ENCODE measurements around the gene TMBIM1. TPM values are rescaled to one million over a fixed set of nuclear protein-coding genes. Genes with fewer than 3 reads are reported as not detected.

The TMBIM1 gene
- total and polyA plus RNA-seq, 2 experiments from 2014 or later: 18.8 to 25.9 TPM

DNA sequence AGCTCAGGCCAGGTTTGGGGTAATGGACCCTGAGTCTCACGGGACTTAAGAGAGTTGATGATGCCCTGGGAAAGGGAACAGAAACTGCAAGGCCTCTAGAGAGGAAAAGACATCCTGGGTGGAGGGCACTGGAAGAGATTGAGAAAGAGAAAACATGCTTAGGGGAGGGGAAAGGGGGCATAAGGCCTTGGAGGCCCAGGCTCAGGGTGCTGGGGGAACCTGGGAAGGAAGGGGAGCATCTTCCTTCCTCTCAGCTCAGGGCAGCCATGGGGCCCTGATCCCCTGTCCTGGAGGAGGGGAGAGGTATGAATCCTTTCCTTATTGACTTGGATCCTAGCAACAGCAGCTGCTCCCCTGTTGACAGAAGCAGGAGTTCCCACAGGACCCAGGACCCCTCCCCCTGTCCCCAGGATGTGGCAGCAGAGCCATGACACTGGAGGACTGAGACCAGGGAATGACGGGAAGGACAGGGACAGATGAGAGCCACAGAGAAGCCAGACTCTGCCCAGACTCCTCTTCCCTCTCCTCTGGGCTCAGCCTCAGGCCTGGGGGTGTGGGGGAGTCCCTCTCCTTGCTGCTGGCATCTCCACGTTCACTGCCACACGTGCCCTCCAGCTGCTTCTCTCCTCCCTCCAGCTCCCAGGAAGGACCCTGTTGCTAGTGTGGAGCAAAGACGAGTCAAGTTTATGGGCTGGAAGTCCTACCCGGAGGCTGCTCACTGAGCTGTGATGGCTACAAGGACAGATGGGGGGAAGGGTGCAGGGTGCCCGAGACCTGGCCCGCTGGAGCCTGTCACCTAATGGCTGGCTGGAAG is 30.7 kb downstream of the TMBIM1 start:
- Histone ChIP-seq H3K4me3 (no peak overlapping the region), H3K36me3 (peaks cover 19% of the 10 kb centered on the region)
- DNase-seq (ENCODE audit: low read depth in 1 of 2, low spot score in 1 of 2): no peak

DNA sequence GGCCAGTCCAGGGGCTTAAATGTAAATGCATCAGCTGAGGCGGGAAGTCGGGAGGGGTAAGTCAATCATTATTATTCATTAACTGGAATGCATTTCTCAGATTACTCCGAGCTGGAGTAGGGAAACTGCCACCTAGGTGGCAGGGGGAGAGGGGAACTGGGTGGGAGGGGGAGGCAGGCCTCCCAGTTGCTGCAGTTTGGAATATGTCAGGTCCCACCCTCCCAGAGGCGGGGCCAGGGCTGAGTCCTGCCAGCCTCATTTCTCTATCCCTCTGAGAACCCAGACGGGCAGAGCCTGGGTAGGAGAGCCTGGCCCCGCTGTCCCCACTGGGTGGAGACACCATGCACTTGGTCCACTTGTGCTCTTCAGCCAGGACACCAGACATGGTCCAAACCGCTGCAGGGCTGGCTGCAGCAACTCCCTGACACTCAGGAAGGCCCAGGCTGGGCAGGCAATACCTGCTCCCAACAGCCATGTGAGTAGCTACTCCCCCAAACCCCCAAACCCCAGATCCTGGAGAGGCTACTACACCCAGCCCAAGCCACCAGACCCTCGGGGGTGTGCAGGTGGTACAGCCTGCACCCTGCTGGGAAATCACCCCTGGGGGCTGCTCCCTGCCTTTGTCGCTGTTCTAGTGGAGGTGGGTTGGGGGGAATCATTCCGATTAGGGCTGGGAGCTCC is 31.4 kb downstream of the TMBIM1 start, which contains the start of gene GPBAR1:
Gene GPBAR1, plus strand, starts transcription at position 274 of the 681 bp plus-strand sequence. CDS start 1,710 bp downstream, outside the sequence.
- peak in 1 of 2 donors; percentile 81 for DNase-seq (ENCODE audit: low read depth in 1 of 2, low spot score in 1 of 2)
- H3K4me3 ChIP-seq: no peak within 1 kb of the TSS

More for the DNA sequence above, 30.7 kb downstream of the TMBIM1 start:
- TF ChIP-seq, protein P1, sequence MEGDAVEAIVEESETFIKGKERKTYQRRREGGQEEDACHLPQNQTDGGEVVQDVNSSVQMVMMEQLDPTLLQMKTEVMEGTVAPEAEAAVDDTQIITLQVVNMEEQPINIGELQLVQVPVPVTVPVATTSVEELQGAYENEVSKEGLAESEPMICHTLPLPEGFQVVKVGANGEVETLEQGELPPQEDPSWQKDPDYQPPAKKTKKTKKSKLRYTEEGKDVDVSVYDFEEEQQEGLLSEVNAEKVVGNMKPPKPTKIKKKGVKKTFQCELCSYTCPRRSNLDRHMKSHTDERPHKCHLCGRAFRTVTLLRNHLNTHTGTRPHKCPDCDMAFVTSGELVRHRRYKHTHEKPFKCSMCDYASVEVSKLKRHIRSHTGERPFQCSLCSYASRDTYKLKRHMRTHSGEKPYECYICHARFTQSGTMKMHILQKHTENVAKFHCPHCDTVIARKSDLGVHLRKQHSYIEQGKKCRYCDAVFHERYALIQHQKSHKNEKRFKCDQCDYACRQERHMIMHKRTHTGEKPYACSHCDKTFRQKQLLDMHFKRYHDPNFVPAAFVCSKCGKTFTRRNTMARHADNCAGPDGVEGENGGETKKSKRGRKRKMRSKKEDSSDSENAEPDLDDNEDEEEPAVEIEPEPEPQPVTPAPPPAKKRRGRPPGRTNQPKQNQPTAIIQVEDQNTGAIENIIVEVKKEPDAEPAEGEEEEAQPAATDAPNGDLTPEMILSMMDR (IDR thresholded peaks at IDR 0.05; ENCODE audit: low read depth, low read length): no peak
- Histone ChIP-seq H3K4me1 (ENCODE audit: low read depth) (peaks cover 31% of the 10 kb centered on the region), H3K27me3 (no peaks in the 10 kb centered on the region), H3K9me3 (ENCODE audit: low read depth) (no peaks in the 10 kb centered on the region), H3K27ac (peak overlapping the region; percentile 93)

DNA sequence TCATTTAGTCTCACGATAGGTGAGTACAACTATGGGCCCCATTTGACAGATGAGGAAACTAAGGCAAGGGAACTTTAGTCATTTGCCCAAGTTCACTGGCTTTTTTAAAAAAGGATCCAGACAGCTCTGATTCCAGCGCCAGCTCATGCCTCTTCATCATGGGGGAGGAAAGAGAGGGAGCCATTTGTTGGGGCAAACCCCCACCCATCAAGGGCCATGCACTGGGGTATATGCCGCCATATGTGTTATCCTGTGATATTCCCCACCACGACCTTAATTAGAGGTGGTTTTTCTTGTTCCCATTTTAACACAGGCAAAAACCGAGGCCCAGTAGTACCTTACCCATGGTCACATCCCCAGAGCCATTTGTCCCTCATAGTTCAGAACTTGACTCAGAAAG is 32.1 kb downstream of the TMBIM1 start:
- no peak for DNase-seq (ENCODE audit: low read depth in 1 of 2, low spot score in 1 of 2)
- peak overlapping the region; percentile 93 for H3K27ac ChIP-seq
- H3K4me1 ChIP-seq (ENCODE audit: low read depth): peaks cover 31% of the 10 kb centered on the region
- peaks cover 12% of the 10 kb centered on the region for H3K36me3 ChIP-seq
- H3K9me3 ChIP-seq (ENCODE audit: low read depth): no peaks in the 10 kb centered on the region
- no peaks in the 10 kb centered on the region for H3K27me3 ChIP-seq
- H3K4me3 ChIP-seq: no peak overlapping the region
- TF ChIP-seq, protein P1 (IDR thresholded peaks at IDR 0.05; ENCODE audit: low read depth, low read length): no peak

More for the DNA sequence above, 31.4 kb downstream of the TMBIM1 start, which contains the start of gene GPBAR1:
- Histone ChIP-seq H3K27ac (peak within 1 kb of the TSS; percentile 93), H3K36me3 (peaks cover 12% of the 10 kb centered on the region), H3K27me3 (no peaks in the 10 kb centered on the region), H3K9me3 (ENCODE audit: low read depth) (no peaks in the 10 kb centered on the region), H3K4me1 (ENCODE audit: low read depth) (peaks cover 31% of the 10 kb centered on the region)
- TF ChIP-seq, protein P1 (IDR thresholded peaks at IDR 0.05; ENCODE audit: low read depth, low read length): no peak

DNA sequence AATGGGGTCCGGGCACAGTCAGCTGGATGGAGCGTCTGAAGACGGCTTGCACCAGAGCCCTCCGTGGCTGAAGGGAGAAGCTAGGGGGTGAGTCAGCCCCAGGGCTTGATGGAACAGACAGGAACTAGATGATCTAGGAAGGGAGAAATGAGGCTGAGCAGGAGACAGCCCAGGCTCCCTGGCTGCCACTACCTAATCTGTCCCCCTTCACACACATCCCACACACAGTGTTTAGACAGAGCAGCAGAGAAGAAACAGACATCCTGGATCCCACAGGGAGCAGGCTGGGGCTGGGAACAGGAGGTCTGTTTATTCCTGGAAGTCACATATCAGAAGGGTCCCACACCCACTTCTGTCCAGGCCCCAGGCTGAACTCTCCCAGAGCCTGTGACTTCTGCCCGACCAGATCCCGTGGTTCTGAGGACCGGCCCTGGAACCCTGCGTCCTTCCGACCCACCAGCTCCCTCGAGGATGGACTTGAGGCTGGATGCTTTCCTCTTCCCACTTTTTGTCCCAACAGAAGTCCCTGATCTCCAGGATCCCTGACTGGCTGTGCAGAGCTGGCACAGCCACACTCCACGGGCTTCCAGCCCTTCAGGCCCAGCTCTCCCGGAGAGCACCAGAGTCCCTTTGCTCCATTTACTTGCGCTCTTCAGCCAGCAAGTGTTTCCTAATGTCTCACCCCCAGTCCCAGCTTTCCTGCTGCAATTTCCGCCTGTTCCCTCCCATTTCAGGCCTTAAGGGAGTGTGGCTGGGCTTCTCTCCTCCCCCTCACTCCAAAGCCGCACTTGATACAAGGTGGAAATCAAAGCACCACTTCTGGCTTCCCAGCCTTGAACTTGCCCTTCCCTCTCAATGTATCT is 33.0 kb downstream of the TMBIM1 start:
- Histone ChIP-seq H3K27ac (peak overlapping the region; percentile 93), H3K36me3 (peaks cover 16% of the 10 kb centered on the region), H3K4me3 (no peak overlapping the region), H3K4me1 (ENCODE audit: low read depth) (peaks cover 31% of the 10 kb centered on the region), H3K9me3 (ENCODE audit: low read depth) (no peaks in the 10 kb centered on the region), H3K27me3 (no peaks in the 10 kb centered on the region)
- TF ChIP-seq, protein P1 (IDR thresholded peaks at IDR 0.05; ENCODE audit: low read depth, low read length): no peak
- peak; percentile 75 to 91 for DNase-seq (ENCODE audit: low read depth in 1 of 2, low spot score in 1 of 2)

DNA sequence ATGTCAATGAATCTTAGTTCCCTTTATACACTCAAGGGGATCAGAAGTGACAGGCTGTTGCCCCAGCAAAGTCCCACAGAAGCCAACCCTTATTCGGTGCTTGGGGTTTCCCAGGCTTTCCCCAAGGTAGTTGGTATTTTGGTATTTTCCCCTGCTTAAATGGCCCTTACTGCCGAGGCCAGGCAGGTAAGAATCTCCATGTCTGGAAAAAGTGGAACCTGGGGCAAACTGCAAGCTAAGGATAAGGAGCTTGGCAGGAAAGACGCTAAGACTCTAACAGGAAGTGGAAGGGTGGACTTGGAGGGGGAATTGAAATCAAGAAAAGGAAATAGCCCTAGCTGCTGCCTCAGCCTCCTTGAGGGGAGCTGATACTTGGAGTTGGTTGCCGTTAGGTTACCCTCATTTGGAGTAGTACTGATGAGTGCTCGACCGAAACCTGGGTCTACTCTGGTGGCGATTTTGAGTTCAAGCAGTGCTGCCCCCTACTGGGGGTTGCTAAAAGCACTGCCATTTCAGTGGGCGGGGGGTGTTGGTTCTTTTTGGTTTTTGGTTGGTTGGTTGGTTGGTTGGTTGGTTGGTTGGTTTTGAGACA is 34.8 kb downstream of the TMBIM1 start:
- Histone ChIP-seq H3K27ac (no peak overlapping the region), H3K9me3 (ENCODE audit: low read depth) (no peaks in the 10 kb centered on the region), H3K27me3 (no peaks in the 10 kb centered on the region), H3K4me3 (no peak overlapping the region), H3K36me3 (peaks cover 26% of the 10 kb centered on the region), H3K4me1 (ENCODE audit: low read depth) (peaks cover 43% of the 10 kb centered on the region)
- TF ChIP-seq, protein P1 (IDR thresholded peaks at IDR 0.05; ENCODE audit: low read depth, low read length): peak; percentile 64
- DNase-seq (ENCODE audit: low read depth in 1 of 2, low spot score in 1 of 2): peak in 1 of 2 donors; percentile 36
